T-cell (primary cell): ENCODE measurements around the gene KHSRP. TPM values are rescaled to one million over a fixed set of nuclear protein-coding genes. Genes with fewer than 3 reads are reported as not detected.

Experiments used
- ATAC-seq, 4 experiments: fragments of 200-7000 bp in 3 of 4; fragments of 150-1000 bp in 1 of 4; cut with Tn5 transposase; replicated peaks in 1 of 4; 1 replicate in 3 of 4; 2 replicates in 1 of 4; pipeline ENCODE4 v1.10.0; 2021; ENCODE audit warnings: moderate library complexity in 3 of 4, mild to moderate bottlenecking in 2 of 4, moderate number of reproducible peaks in 1 of 4
- CTCF ChIA-PET, 2 donors: fragments of 300-600 bp; sonication (Branson Sonifier 250); formaldehyde crosslinking; loops; one replicate each; lab custom pipeline; 2022; ENCODE audit warnings: antibody characterized with exemption in 2 of 2; lab: Charles Lee
- POLR2A ChIA-PET, 2 donors: fragments of 300-600 bp; sonication (Branson Sonifier 250); formaldehyde crosslinking; loops; one replicate each; lab custom pipeline; 2022; ENCODE audit warnings: antibody characterized with exemption in 2 of 2; lab: Charles Lee
- DNase-seq, 35 experiments: peaks; one replicate each; pipeline versions ENCODE4 v3.0.0 to v3.0.0-alpha.2; 2013 to 2023
- H3K27ac ChIP-seq: one replicate; pipeline ENCODE4 v1.5.1; 2013; ENCODE audit warnings: low read length
- H3K27me3 ChIP-seq, 2 experiments: replicated peaks in 1 of 2; 1 replicate in 1 of 2; 2 replicates in 1 of 2; pipeline versions ENCODE4 v1.6.1 to v1.7.0; 2013; ENCODE audit warnings: low read length in 1 of 2, mixed read lengths in 1 of 2; ENCODE audit not compliant: control insufficient read depth in 2 of 2, insufficient read depth in 2 of 2; ENCODE audit errors: extremely low read depth in 1 of 2
- H3K36me3 ChIP-seq, 2 donors: 1 replicate in 1 of 2; 2 replicates in 1 of 2; pipeline versions ENCODE4 v1.6.1 to v1.7.0; 2013; ENCODE audit warnings: low read length in 1 of 2; ENCODE audit not compliant: control insufficient read depth in 2 of 2, insufficient read depth in 1 of 2; ENCODE audit errors: extremely low read depth in 1 of 2
- H3K4me1 ChIP-seq, 2 experiments: 1 replicate in 1 of 2; 2 replicates in 1 of 2; pipeline versions ENCODE4 v1.6.1 to v1.7.0; 2013; ENCODE audit warnings: low read length in 2 of 2, mixed read lengths in 1 of 2; ENCODE audit not compliant: insufficient read depth in 2 of 2, control insufficient read depth in 1 of 2; ENCODE audit errors: extremely low read depth in 1 of 2
- H3K4me3 ChIP-seq, 2 donors: 1 replicate in 1 of 2; 2 replicates in 1 of 2; pipeline versions ENCODE4 v1.5.1 to v1.7.0; 2013; ENCODE audit warnings: mild to moderate bottlenecking in 2 of 2, low read length in 1 of 2, moderate library complexity in 1 of 2; ENCODE audit not compliant: control insufficient read depth in 1 of 2; ENCODE audit errors: extremely low read depth in 1 of 2
- H3K9me3 ChIP-seq: 2 replicates; pipeline ENCODE4 v1.7.0; 2013
- H3K27ac Mint-ChIP-seq, 2 donors: one replicate each; pipeline ENCODE4 v1.8.0; 2020 to 2021; ENCODE audit warnings: mild to moderate bottlenecking in 2 of 2, mixed read lengths in 2 of 2
- H3K27me3 Mint-ChIP-seq, 2 donors: one replicate each; pipeline ENCODE4 v1.8.0; 2021 to 2022; ENCODE audit warnings: mixed read lengths in 2 of 2
- H3K36me3 Mint-ChIP-seq: one replicate; pipeline ENCODE4 v1.8.0; 2021; ENCODE audit warnings: mixed read lengths
- H3K4me1 Mint-ChIP-seq, 3 donors: one replicate each; pipeline ENCODE4 v1.8.0; 2020 to 2022; ENCODE audit warnings: mixed read lengths in 3 of 3, mild to moderate bottlenecking in 1 of 3
- H3K4me3 Mint-ChIP-seq, 3 donors: one replicate each; pipeline ENCODE4 v1.8.0; 2020 to 2022; ENCODE audit warnings: mild to moderate bottlenecking in 3 of 3, mixed read lengths in 3 of 3, moderate library complexity in 3 of 3
- H3K9me3 Mint-ChIP-seq, 3 donors: one replicate each; pipeline ENCODE4 v1.8.0; 2020 to 2022; ENCODE audit warnings: mixed read lengths in 3 of 3
- WGBS: methylation state at CpG from one replicate; pipeline ENCODE4 v1.1.5; 2013; ENCODE audit warnings: missing lambda C conversion rate; ENCODE audit not compliant: insufficient coverage; 5-methylcytosine and 5-hydroxymethylcytosine counted together
- total RNA-seq, 35 experiments: library from RNA in 6 of 35; stranded (reverse) in 6 of 35; fragments of 120-200 nt in 1 of 35; gene quantifications; one replicate each; pipeline versions ENCODE4 v1.2.1 to v1.2.4 and lab custom pipeline; 2013 to 2026

Gene KHSRP
- total RNA-seq, 5 donors from 2014 or later (not counting 1 experiment from before 2014, with no cell fraction given) = 147 to 194 (median 189) TPM

GRCh38 chr19:6378486-6378885 lies 46.1 kb downstream of the KHSRP start:
- DNase-seq (no peak), ATAC-seq (no peak)
- H3K4me1 Mint-ChIP-seq = peaks cover 4% of the 10 kb centered on the region in 3 donors
- H3K9me3 Mint-ChIP-seq = no peaks in the 10 kb centered on the region
- no peak overlapping the region for H3K4me3 ChIP-seq
- H3K4me3 Mint-ChIP-seq = no peak overlapping the region
- H3K27me3 Mint-ChIP-seq = no peaks in the 10 kb centered on the region
- ChIA-PET POLR2A (interaction anchor here in 1 of 2 donors (0.6 kb wide), 1 partner anchor 400 kb away, joined by 5 read pairs; no protein-coding TSS in a partner anchor), CTCF (interaction anchor here in 1 of 2 donors (0.5 kb wide), 1 partner anchor 70 kb away, joined by 3 read pairs; no protein-coding TSS in a partner anchor)
- peaks cover 2 to 8% of the 10 kb centered on the region in 2 experiments for H3K4me1 ChIP-seq
- peaks cover 25 to 46% of the 10 kb centered on the region in 2 donors for H3K36me3 ChIP-seq
- peaks cover 34% of the 10 kb centered on the region for H3K36me3 Mint-ChIP-seq
- H3K27ac Mint-ChIP-seq = peak overlapping the region in 1 of 2 donors; percentile 37
- H3K27me3 ChIP-seq = no peaks in the 10 kb centered on the region
- no peaks in the 10 kb centered on the region for H3K9me3 ChIP-seq
- no peak overlapping the region for H3K27ac ChIP-seq
- WGBS = 81% methylated on average over 4 of the region's 9 CpGs

- Mint-ChIP-seq H3K4me3 (no peak overlapping the region), H3K36me3 (peaks cover 30% of the 10 kb centered on the region), H3K4me1 (peaks cover 4 to 7% (median 7%) of the 10 kb centered on the region in 3 donors), H3K27ac (no peak overlapping the region), H3K9me3 (no peaks in the 10 kb centered on the region), H3K27me3 (no peaks in the 10 kb centered on the region)
- no peak overlapping the region for H3K27ac ChIP-seq
- peaks cover 2 to 9% of the 10 kb centered on the region in 2 experiments for H3K4me1 ChIP-seq
- ChIA-PET CTCF (interaction anchor here (0.5 to 0.7 kb wide), 3 partner anchors 18 to 70 kb away, joined by 3 to 6 read pairs (median 4); no protein-coding TSS in a partner anchor), POLR2A (no interaction called here)
- no peaks in the 10 kb centered on the region for H3K27me3 ChIP-seq
- H3K36me3 ChIP-seq = peaks cover 25 to 41% of the 10 kb centered on the region in 2 donors
- no peak for DNase-seq
- ATAC-seq = no peak
- 100% methylated on average over 3 of the region's 6 CpGs for WGBS
- H3K9me3 ChIP-seq = no peaks in the 10 kb centered on the region
- H3K4me3 ChIP-seq = no peak overlapping the region
These were observed 46.6 kb downstream of the KHSRP start for GRCh38 chr19:6378041-6378440.

GRCh38 chr19:6376512-6377190 lies 48.0 kb downstream of the KHSRP start:
- H3K36me3 Mint-ChIP-seq = peaks cover 25% of the 10 kb centered on the region
- no peak overlapping the region for H3K4me3 ChIP-seq
- no peak overlapping the region for H3K27ac ChIP-seq
- CTCF ChIA-PET = no interaction called here
- H3K36me3 ChIP-seq = peaks cover 20 to 29% of the 10 kb centered on the region in 2 donors
- ATAC-seq (no peak), DNase-seq (no peak)
- peaks cover 9 to 13% (median 13%) of the 10 kb centered on the region in 3 donors for H3K4me1 Mint-ChIP-seq
- H3K4me1 ChIP-seq = peaks cover 6 to 16% of the 10 kb centered on the region in 2 experiments
- WGBS = 85% methylated on average over 7 of the region's 19 CpGs
- POLR2A ChIA-PET = no interaction called here
- no peaks in the 10 kb centered on the region for H3K27me3 Mint-ChIP-seq
- H3K9me3 ChIP-seq = no peaks in the 10 kb centered on the region
- no peaks in the 10 kb centered on the region for H3K9me3 Mint-ChIP-seq
- H3K4me3 Mint-ChIP-seq = no peak overlapping the region
- H3K27me3 ChIP-seq = no peaks in the 10 kb centered on the region
- no peak overlapping the region for H3K27ac Mint-ChIP-seq

- POLR2A ChIA-PET = interaction anchor here in 1 of 2 donors (0.6 kb wide), 1 partner anchor 405 kb away, joined by 3 read pairs; no protein-coding TSS in a partner anchor
- H3K4me3 Mint-ChIP-seq = peak within 1 kb of the TSS; percentile 12 to 21 (median 13)
- no peaks in the 10 kb centered on the region for H3K27me3 Mint-ChIP-seq
- Histone ChIP-seq H3K4me1 (peaks cover 6 to 16% of the 10 kb centered on the region in 2 experiments), H3K4me3 (no peak within 1 kb of the TSS), H3K27ac (no peak within 1 kb of the TSS), H3K27me3 (no peaks in the 10 kb centered on the region), H3K9me3 (no peaks in the 10 kb centered on the region), H3K36me3 (peaks cover 14 to 17% of the 10 kb centered on the region in 2 donors)
- WGBS = 94% methylated on average over 23 of the region's 25 CpGs
- H3K36me3 Mint-ChIP-seq = peaks cover 15% of the 10 kb centered on the region
- ATAC-seq = no peak
- DNase-seq = no peak
- H3K4me1 Mint-ChIP-seq = peaks cover 9 to 14% (median 13%) of the 10 kb centered on the region in 3 donors
- H3K27ac Mint-ChIP-seq = peak within 1 kb of the TSS in 1 of 2 donors; percentile 22
- CTCF ChIA-PET = no interaction called here
- H3K9me3 Mint-ChIP-seq = no peaks in the 10 kb centered on the region
These were observed 49.1 kb downstream of the KHSRP start, which contains the start of gene PSPN for GRCh38 chr19:6375411-6376010. TSS of gene PSPN (minus strand) at chr19:6375933. CDS start at chr19:6375849, 84 bp downstream.

- H3K4me3 Mint-ChIP-seq = peak overlapping the region; percentile 12 to 21 (median 13)
- 97% methylated on average over 25 of the region's 29 CpGs for WGBS
- no peak overlapping the region for H3K27ac Mint-ChIP-seq
These were observed 49.8 kb downstream of the KHSRP start for GRCh38 chr19:6374711-6375410.

More at GRCh38 chr19:6374711-6375410, 49.8 kb downstream of the KHSRP start:
- H3K4me1 ChIP-seq = peaks cover 6 to 16% of the 10 kb centered on the region in 2 experiments
- H3K9me3 ChIP-seq = no peaks in the 10 kb centered on the region
- no peak for ATAC-seq
- DNase-seq = no peak
- no peak overlapping the region for H3K4me3 ChIP-seq
- Mint-ChIP-seq H3K9me3 (no peaks in the 10 kb centered on the region), H3K27me3 (no peaks in the 10 kb centered on the region), H3K36me3 (peaks cover 8% of the 10 kb centered on the region), H3K4me1 (peaks cover 11 to 16% (median 15%) of the 10 kb centered on the region in 3 donors)
- H3K27ac ChIP-seq = no peak overlapping the region
- peaks cover 10 to 11% of the 10 kb centered on the region in 2 donors for H3K36me3 ChIP-seq
- ChIA-PET CTCF (interaction anchor here in 1 of 2 donors (0.5 kb wide), 1 partner anchor 396 kb away, joined by 4 read pairs; no protein-coding TSS in a partner anchor), POLR2A (interaction anchor here in 1 of 2 donors (0.6 kb wide), 2 partner anchors 405 to 657 kb away, joined by 3 to 11 read pairs; no protein-coding TSS in a partner anchor)
- H3K27me3 ChIP-seq = no peaks in the 10 kb centered on the region
